SK-N-SH treated with all-trans-retinoic acid at 6 μM for 48 hours (cell line): ENCODE data around the gene DRC7.

ENCODE experiments used
- ATAC-seq: fragments of 200-7000 bp; cut with Tn5 transposase; 3 replicates; pipeline ENCODE4 v1.9.1; 2020; ENCODE audit warnings: mild to moderate bottlenecking, moderate library complexity
- ARNTL ChIP-seq: fragments of 450-650 bp; formaldehyde crosslinking; IDR thresholded peaks from 2 replicates; pipeline ENCODE4 v1.5.0; 2020; ENCODE audit warnings: low read depth, mild to moderate bottlenecking, moderate library complexity, borderline replicate concordance
- BACH2 ChIP-seq: fragments of 250-450 bp; sonication (Bioruptor Pico); IDR thresholded peaks from 2 replicates; pipeline ENCODE4 v1.9.0; 2021; ENCODE audit warnings: mild to moderate bottlenecking, borderline replicate concordance
- CSDC2 ChIP-seq: fragments of 250-450 bp; sonication (Bioruptor Pico); IDR thresholded peaks from 2 replicates; pipeline ENCODE4 v1.5.0; 2020; ENCODE audit warnings: mild to moderate bottlenecking, moderate library complexity
- ESRRG ChIP-seq: fragments of 250-450 bp; sonication (Bioruptor Pico); IDR thresholded peaks from 2 replicates; pipeline ENCODE4 v1.6.1; 2021; ENCODE audit warnings: mild to moderate bottlenecking
- GLIS3 ChIP-seq: fragments of 250-450 bp; sonication (Bioruptor Pico); IDR thresholded peaks from 2 replicates; pipeline ENCODE4 v1.5.0; 2020; ENCODE audit warnings: mild to moderate bottlenecking, moderate library complexity
- ISL1 ChIP-seq: fragments of 250-450 bp; sonication (Bioruptor Pico); IDR thresholded peaks from 2 replicates; pipeline ENCODE4 v2.1.2; 2022; ENCODE audit warnings: mild to moderate bottlenecking, moderate library complexity
- OSR1 ChIP-seq: fragments of 250-450 bp; sonication (Bioruptor Pico); IDR thresholded peaks from 2 replicates; pipeline ENCODE4 v1.8.0; 2022; ENCODE audit warnings: moderate library complexity, mild to moderate bottlenecking, inconsistent platforms
- PPARA ChIP-seq: fragments of 250-450 bp; sonication (Bioruptor Pico); IDR thresholded peaks from 2 replicates; pipeline ENCODE4 v1.5.0; 2020; ENCODE audit warnings: mild to moderate bottlenecking, borderline replicate concordance
- RARB ChIP-seq: fragments of 250-450 bp; sonication (Bioruptor Pico); IDR thresholded peaks from 2 replicates; pipeline ENCODE4 v1.8.0; 2021; ENCODE audit warnings: mild to moderate bottlenecking, moderate library complexity
- SNAI2 ChIP-seq: fragments of 250-450 bp; sonication (Bioruptor Pico); IDR thresholded peaks from 2 replicates; pipeline ENCODE4 v1.5.0; 2020; ENCODE audit warnings: mild to moderate bottlenecking, moderate library complexity
- TCF4 ChIP-seq: fragments of 250-450 bp; sonication (Bioruptor Pico); IDR thresholded peaks from 2 replicates; pipeline ENCODE4 v1.8.0; 2021; ENCODE audit warnings: mild to moderate bottlenecking, moderate library complexity, borderline replicate concordance
- TOX ChIP-seq: fragments of 250-450 bp; sonication (Bioruptor Pico); IDR thresholded peaks from 2 replicates; pipeline ENCODE4 v1.8.0; 2021; ENCODE audit warnings: mild to moderate bottlenecking, moderate library complexity, borderline replicate concordance
- ZC3H10 ChIP-seq: fragments of 250-450 bp; sonication (Bioruptor Pico); IDR thresholded peaks from 2 replicates; pipeline ENCODE4 v1.5.1; 2021; ENCODE audit warnings: mild to moderate bottlenecking, moderate library complexity
- ZFP3 ChIP-seq: fragments of 250-450 bp; sonication (Bioruptor Pico); IDR thresholded peaks from 2 replicates; pipeline ENCODE4 v1.5.0; 2020; ENCODE audit warnings: mild to moderate bottlenecking, moderate library complexity
- ZFP30 ChIP-seq: fragments of 450-650 bp; formaldehyde crosslinking; IDR thresholded peaks from 2 replicates; pipeline ENCODE4 v1.5.0; 2022; ENCODE audit warnings: mild to moderate bottlenecking, moderate library complexity
- ZNF565 ChIP-seq: fragments of 450-650 bp; formaldehyde crosslinking; conservative IDR thresholded peaks from 2 replicates; pipeline ENCODE4 v1.5.0; 2020; ENCODE audit warnings: low read depth, mild to moderate bottlenecking, moderate library complexity
- ZNF70 ChIP-seq: fragments of 450-650 bp; formaldehyde crosslinking; IDR thresholded peaks from 2 replicates; pipeline ENCODE4 v1.5.0; 2020; ENCODE audit warnings: mild to moderate bottlenecking, moderate library complexity
- ZNF8 ChIP-seq: fragments of 450-650 bp; formaldehyde crosslinking; IDR thresholded peaks from 2 replicates; pipeline ENCODE4 v1.5.0; 2020; ENCODE audit warnings: mild to moderate bottlenecking, moderate library complexity
- TF ChIP-seq, protein P1 (sequence below): fragments of 250-450 bp; sonication (Bioruptor Pico); IDR thresholded peaks from 2 replicates; pipeline ENCODE4 v1.5.1; 2020; ENCODE audit warnings: low read depth, mild to moderate bottlenecking, moderate library complexity
- TF ChIP-seq, protein P2 (sequence below): fragments of 250-450 bp; sonication (Bioruptor Pico); IDR thresholded peaks from 2 replicates; pipeline ENCODE4 v1.5.0; 2020; ENCODE audit warnings: mild to moderate bottlenecking, moderate library complexity
- TF ChIP-seq, protein P3 (sequence below): fragments of 250-450 bp; sonication (Bioruptor Pico); IDR thresholded peaks from 2 replicates; pipeline ENCODE4 v1.8.0; 2020; ENCODE audit warnings: mild to moderate bottlenecking, moderate library complexity, borderline replicate concordance
- TF ChIP-seq, protein P4 (sequence below): fragments of 250-450 bp; sonication (Bioruptor Pico); IDR thresholded peaks from 2 replicates; pipeline ENCODE4 v1.5.1; 2021; ENCODE audit warnings: mild to moderate bottlenecking, moderate library complexity
- TF ChIP-seq, protein P5 (sequence below): fragments of 250-450 bp; sonication (Bioruptor Pico); IDR thresholded peaks from 2 replicates; pipeline ENCODE4 v1.8.0; 2021; ENCODE audit warnings: low read depth, mild to moderate bottlenecking, moderate library complexity, borderline replicate concordance

Gene DRC7

DNA sequence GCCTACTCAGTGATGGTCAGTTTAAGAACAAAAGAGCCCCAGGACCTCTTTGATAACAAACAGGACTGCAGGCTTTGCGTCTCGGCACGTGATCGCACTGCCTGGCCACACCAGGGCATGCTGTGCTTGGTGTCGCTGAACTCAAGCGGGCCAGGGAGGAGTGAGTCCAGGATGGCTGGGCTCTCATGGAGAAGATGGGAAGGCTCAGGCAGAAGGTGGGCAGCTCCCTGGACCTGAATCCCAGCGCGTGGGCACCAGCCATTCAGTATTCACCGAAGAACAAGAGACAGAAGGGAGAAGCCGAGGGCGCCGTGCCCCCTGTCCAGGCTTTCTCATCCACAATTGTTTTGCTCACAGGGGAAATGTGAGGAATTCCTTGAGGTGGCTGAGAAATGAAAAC, 52.9 kb downstream of the DRC7 start:
- ATAC-seq: no peak
- TF ChIP-seq, protein P1, sequence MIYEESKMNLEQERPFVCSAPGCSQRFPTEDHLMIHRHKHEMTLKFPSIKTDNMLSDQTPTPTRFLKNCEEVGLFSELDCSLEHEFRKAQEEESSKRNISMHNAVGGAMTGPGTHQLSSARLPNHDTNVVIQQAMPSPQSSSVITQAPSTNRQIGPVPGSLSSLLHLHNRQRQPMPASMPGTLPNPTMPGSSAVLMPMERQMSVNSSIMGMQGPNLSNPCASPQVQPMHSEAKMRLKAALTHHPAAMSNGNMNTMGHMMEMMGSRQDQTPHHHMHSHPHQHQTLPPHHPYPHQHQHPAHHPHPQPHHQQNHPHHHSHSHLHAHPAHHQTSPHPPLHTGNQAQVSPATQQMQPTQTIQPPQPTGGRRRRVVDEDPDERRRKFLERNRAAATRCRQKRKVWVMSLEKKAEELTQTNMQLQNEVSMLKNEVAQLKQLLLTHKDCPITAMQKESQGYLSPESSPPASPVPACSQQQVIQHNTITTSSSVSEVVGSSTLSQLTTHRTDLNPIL: no peak
- TF ChIP-seq ZNF8: no peak
- TF ChIP-seq ZC3H10 (CRISPR knock-in tag): no peak
- TF ChIP-seq, protein P2, sequence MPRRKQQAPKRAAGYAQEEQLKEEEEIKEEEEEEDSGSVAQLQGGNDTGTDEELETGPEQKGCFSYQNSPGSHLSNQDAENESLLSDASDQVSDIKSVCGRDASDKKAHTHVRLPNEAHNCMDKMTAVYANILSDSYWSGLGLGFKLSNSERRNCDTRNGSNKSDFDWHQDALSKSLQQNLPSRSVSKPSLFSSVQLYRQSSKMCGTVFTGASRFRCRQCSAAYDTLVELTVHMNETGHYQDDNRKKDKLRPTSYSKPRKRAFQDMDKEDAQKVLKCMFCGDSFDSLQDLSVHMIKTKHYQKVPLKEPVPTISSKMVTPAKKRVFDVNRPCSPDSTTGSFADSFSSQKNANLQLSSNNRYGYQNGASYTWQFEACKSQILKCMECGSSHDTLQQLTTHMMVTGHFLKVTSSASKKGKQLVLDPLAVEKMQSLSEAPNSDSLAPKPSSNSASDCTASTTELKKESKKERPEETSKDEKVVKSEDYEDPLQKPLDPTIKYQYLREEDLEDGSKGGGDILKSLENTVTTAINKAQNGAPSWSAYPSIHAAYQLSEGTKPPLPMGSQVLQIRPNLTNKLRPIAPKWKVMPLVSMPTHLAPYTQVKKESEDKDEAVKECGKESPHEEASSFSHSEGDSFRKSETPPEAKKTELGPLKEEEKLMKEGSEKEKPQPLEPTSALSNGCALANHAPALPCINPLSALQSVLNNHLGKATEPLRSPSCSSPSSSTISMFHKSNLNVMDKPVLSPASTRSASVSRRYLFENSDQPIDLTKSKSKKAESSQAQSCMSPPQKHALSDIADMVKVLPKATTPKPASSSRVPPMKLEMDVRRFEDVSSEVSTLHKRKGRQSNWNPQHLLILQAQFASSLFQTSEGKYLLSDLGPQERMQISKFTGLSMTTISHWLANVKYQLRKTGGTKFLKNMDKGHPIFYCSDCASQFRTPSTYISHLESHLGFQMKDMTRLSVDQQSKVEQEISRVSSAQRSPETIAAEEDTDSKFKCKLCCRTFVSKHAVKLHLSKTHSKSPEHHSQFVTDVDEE (CRISPR knock-in tag): no peak
- TF ChIP-seq ESRRG: no peak
- no peak for TF ChIP-seq ZFP30 (CRISPR knock-in tag)
- no peak for TF ChIP-seq ZNF565 (CRISPR knock-in tag)
- TF ChIP-seq GLIS3 (CRISPR knock-in tag): no peak
- no peak for TF ChIP-seq ISL1 (CRISPR knock-in tag)
- TF ChIP-seq, protein P3, sequence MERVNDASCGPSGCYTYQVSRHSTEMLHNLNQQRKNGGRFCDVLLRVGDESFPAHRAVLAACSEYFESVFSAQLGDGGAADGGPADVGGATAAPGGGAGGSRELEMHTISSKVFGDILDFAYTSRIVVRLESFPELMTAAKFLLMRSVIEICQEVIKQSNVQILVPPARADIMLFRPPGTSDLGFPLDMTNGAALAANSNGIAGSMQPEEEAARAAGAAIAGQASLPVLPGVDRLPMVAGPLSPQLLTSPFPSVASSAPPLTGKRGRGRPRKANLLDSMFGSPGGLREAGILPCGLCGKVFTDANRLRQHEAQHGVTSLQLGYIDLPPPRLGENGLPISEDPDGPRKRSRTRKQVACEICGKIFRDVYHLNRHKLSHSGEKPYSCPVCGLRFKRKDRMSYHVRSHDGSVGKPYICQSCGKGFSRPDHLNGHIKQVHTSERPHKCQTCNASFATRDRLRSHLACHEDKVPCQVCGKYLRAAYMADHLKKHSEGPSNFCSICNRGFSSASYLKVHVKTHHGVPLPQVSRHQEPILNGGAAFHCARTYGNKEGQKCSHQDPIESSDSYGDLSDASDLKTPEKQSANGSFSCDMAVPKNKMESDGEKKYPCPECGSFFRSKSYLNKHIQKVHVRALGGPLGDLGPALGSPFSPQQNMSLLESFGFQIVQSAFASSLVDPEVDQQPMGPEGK: no peak
- TF ChIP-seq TCF4: no peak
- no peak for TF ChIP-seq OSR1
- TF ChIP-seq, protein P4, sequence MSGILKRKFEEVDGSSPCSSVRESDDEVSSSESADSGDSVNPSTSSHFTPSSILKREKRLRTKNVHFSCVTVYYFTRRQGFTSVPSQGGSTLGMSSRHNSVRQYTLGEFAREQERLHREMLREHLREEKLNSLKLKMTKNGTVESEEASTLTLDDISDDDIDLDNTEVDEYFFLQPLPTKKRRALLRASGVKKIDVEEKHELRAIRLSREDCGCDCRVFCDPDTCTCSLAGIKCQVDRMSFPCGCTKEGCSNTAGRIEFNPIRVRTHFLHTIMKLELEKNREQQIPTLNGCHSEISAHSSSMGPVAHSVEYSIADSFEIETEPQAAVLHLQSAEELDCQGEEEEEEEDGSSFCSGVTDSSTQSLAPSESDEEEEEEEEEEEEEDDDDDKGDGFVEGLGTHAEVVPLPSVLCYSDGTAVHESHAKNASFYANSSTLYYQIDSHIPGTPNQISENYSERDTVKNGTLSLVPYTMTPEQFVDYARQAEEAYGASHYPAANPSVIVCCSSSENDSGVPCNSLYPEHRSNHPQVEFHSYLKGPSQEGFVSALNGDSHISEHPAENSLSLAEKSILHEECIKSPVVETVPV: no peak
- TF ChIP-seq TOX (CRISPR knock-in tag): no peak
- no peak for TF ChIP-seq SNAI2 (CRISPR knock-in tag)
- no peak for TF ChIP-seq BACH2 (CRISPR knock-in tag)

DNA sequence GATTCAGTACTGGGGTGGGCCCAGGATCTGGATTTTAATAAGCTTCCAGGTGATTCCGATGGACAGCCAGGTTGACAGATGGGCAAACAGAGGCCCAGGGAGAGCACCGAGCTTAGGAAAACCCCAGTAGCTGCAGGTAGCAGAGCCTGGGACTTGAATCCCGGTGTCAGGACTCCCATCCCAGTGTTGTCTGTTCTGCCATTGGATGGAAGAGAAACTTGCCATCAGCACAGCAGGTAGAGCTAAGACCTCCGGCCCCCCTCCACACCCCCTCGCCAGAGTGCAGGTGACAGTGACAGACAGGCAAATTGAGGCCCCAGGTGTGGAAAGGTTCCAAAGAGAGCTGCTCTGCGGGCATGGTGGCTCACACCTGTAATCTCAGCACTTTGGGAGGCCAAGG, 53.4 kb downstream of the DRC7 start:
- TF ChIP-seq BACH2 (CRISPR knock-in tag) (no peak), OSR1 (no peak), SNAI2 (CRISPR knock-in tag) (no peak), GLIS3 (CRISPR knock-in tag) (no peak), ZNF8 (no peak), PPARA (CRISPR knock-in tag) (no peak), ESRRG (no peak), ZFP3 (CRISPR knock-in tag) (no peak), ZFP30 (CRISPR knock-in tag) (no peak), RARB (no peak), ZNF70 (CRISPR knock-in tag) (no peak), TCF4 (no peak), TOX (CRISPR knock-in tag) (no peak), CSDC2 (CRISPR knock-in tag) (no peak), ARNTL (no peak), ZNF565 (CRISPR knock-in tag) (no peak)
- TF ChIP-seq, protein P1: no peak
- TF ChIP-seq, protein P4: no peak
- TF ChIP-seq, protein P5, sequence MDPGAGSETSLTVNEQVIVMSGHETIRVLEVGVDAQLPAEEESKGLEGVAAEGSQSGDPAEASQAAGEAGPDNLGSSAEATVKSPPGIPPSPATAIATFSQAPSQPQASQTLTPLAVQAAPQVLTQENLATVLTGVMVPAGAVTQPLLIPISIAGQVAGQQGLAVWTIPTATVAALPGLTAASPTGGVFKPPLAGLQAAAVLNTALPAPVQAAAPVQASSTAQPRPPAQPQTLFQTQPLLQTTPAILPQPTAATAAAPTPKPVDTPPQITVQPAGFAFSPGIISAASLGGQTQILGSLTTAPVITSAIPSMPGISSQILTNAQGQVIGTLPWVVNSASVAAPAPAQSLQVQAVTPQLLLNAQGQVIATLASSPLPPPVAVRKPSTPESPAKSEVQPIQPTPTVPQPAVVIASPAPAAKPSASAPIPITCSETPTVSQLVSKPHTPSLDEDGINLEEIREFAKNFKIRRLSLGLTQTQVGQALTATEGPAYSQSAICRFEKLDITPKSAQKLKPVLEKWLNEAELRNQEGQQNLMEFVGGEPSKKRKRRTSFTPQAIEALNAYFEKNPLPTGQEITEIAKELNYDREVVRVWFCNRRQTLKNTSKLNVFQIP (CRISPR knock-in tag): no peak
- TF ChIP-seq, protein P2 (CRISPR knock-in tag): no peak
- ATAC-seq: no peak
